RWPE2 (cell line): ENCODE data around the gene PRRC2C.

Source experiments
- ATAC-seq: fragments of 200-7000 bp; cut with Tn5 transposase; 3 replicates; pipeline ENCODE4 v1.9.1; 2021; ENCODE audit warnings: low read depth
- DNase-seq: peaks from one replicate; pipeline ENCODE4 v3.0.0-alpha.2; 2020; ENCODE audit warnings: low spot score
- H3K27ac ChIP-seq: fragments of 450-650 bp; 2 replicates; pipeline ENCODE4 v1.5.1; 2017; ENCODE audit warnings: mild to moderate bottlenecking; ENCODE audit not compliant: poor library complexity, severe bottlenecking
- H3K27me3 ChIP-seq: fragments of 250-450 bp; sonication (Bioruptor Pico); 2 replicates; pipeline ENCODE4 v1.5.1; 2021; ENCODE audit warnings: mild to moderate bottlenecking, moderate library complexity; ENCODE audit not compliant: insufficient read depth, poor library complexity, severe bottlenecking
- H3K36me3 ChIP-seq: fragments of 250-450 bp; sonication (Bioruptor Pico); 2 replicates; pipeline ENCODE4 v1.5.1; 2020; ENCODE audit warnings: low read depth, mild to moderate bottlenecking, moderate library complexity
- H3K4me1 ChIP-seq: fragments of 250-450 bp; sonication (Bioruptor Pico); 2 replicates; pipeline ENCODE4 v1.5.1; 2021; ENCODE audit warnings: mild to moderate bottlenecking, moderate library complexity; ENCODE audit not compliant: insufficient read depth, poor library complexity, severe bottlenecking
- H3K4me3 ChIP-seq: fragments of 250-450 bp; sonication (Bioruptor Pico); 2 replicates; pipeline ENCODE4 v1.5.1; 2021; ENCODE audit warnings: mild to moderate bottlenecking, moderate library complexity; ENCODE audit not compliant: severe bottlenecking
- H3K9me3 ChIP-seq: fragments of 250-450 bp; sonication (Bioruptor Pico); 2 replicates; pipeline ENCODE4 v1.5.1; 2021; ENCODE audit warnings: mild to moderate bottlenecking, moderate library complexity; ENCODE audit not compliant: severe bottlenecking
- TF ChIP-seq, protein P1 (sequence below): fragments of 450-650 bp; IDR thresholded peaks from one replicate; pipeline ENCODE4 v1.5.1; 2017; ENCODE audit warnings: mild to moderate bottlenecking, moderate library complexity; ENCODE audit not compliant: poor library complexity, severe bottlenecking

Gene PRRC2C

DNA sequence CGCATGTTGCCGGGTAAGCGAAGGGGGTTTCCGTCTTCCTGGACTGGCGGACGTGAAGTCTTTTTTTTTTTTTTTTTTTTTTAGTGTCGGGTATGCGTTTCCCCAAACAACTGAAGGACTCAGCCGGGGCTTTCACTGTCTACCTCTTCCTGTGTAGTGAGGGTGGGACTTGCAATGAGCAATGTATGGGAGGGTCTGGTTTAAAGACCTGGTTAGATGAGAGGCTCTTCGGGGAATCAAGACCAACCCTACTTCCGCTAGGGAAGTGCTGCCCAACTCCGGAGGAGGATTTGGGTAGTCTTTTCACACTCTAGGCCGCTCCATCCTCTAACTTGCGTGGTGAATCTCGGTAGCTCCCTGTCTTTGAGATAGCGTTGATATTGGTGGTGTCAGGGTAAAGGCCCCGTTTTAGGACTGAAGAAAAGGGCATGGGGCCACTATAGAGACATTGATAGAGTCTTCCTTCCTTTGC is 754 bp downstream of the PRRC2C start:
- ATAC-seq (peak; percentile 69), DNase-seq (no peak)

DNA sequence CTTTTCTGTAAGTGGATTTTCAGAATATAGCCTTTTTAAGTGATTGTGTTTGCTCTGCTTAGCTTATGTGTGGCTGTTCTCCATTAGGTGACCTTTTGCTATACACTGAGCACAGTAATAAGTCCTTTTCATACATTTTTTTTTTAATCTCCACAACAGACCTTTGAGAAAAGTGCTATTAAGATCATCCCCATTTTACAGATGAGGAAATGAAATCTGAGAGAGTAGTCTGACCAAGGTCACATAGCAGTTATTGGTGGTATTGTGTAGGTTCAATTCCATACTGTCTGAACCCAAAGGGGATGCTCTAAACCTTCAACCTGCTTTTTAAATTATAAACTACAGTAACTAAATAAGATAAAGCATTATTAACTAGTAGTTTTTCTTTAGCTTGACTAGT is 1.7 kb downstream of the PRRC2C start:
- Histone ChIP-seq H3K36me3 (peaks cover 31% of the 10 kb centered on the region), H3K27ac (no peak overlapping the region), H3K4me1 (peaks cover 26% of the 10 kb centered on the region), H3K9me3 (no peaks in the 10 kb centered on the region), H3K27me3 (no peaks in the 10 kb centered on the region), H3K4me3 (peak overlapping the region; percentile 87)
- TF ChIP-seq, protein P1, sequence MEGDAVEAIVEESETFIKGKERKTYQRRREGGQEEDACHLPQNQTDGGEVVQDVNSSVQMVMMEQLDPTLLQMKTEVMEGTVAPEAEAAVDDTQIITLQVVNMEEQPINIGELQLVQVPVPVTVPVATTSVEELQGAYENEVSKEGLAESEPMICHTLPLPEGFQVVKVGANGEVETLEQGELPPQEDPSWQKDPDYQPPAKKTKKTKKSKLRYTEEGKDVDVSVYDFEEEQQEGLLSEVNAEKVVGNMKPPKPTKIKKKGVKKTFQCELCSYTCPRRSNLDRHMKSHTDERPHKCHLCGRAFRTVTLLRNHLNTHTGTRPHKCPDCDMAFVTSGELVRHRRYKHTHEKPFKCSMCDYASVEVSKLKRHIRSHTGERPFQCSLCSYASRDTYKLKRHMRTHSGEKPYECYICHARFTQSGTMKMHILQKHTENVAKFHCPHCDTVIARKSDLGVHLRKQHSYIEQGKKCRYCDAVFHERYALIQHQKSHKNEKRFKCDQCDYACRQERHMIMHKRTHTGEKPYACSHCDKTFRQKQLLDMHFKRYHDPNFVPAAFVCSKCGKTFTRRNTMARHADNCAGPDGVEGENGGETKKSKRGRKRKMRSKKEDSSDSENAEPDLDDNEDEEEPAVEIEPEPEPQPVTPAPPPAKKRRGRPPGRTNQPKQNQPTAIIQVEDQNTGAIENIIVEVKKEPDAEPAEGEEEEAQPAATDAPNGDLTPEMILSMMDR = no peak
- ATAC-seq = no peak
- DNase-seq = no peak

More for the DNA sequence above, 754 bp downstream of the PRRC2C start:
- Histone ChIP-seq H3K4me3 (peak overlapping the region; percentile 87), H3K27ac (peak overlapping the region; percentile 87), H3K27me3 (no peaks in the 10 kb centered on the region), H3K4me1 (peaks cover 26% of the 10 kb centered on the region), H3K9me3 (no peaks in the 10 kb centered on the region), H3K36me3 (peaks cover 22% of the 10 kb centered on the region)
- TF ChIP-seq, protein P1 = no peak

DNA sequence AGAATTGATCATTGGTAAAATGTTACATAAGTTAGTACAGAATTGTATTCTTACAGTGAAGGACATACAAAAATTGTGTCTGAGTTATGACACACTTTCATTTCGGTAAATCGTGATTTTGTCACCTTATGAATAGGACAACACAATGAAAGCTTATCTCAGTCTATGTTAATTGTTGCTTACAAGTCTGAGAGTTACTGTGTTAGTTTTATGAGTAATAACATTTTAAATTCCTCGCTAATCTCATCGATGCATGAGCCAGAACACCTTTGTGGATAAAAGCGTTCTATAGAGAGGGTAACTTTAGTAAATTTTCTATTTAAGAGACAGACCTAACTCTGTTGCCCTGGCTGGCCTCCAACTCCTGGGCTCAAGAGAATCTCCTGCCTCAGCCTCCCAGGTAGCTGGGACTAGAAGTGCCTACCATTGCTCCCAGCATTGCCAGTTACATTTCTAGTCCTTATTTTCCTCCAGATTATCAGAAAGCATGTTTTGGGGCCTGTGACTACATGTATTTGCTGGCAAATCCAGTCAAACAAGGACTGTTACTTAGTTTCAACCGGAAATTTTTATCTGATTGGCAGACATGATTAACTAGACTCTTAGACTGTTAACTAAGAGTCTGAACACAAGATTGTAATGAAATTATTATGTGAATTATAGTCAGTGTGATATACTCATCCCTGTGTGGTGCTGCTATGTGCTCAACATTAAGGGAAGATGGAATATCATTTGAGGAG is 3.0 kb downstream of the PRRC2C start:
- H3K27me3 ChIP-seq = no peaks in the 10 kb centered on the region
- H3K9me3 ChIP-seq = no peaks in the 10 kb centered on the region
- peak overlapping the region; percentile 31 for H3K27ac ChIP-seq
- H3K4me3 ChIP-seq = peak overlapping the region; percentile 2
- peaks cover 34% of the 10 kb centered on the region for H3K36me3 ChIP-seq
- TF ChIP-seq, protein P1 = no peak
- peaks cover 26% of the 10 kb centered on the region for H3K4me1 ChIP-seq
- ATAC-seq (no peak), DNase-seq (no peak)

DNA sequence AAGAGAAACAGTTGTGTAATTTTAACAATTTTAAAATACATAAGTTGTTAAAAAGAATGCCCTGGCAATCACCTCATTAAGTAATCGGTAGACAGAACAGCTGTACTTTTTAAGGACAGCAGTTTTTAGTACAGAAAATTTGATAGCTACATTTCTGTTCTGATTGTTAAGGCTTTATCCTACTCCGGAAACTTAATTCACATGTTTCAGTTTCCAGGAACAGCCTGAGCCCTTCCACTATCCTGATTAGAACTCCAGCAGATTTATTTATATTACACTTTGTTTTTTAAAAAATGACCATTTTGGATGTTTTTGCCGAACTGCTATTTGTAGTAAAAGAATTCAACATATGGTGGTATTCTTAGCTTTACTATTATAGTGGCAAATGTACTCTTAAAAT is 8.7 kb downstream of the PRRC2C start:
- Histone ChIP-seq H3K27me3 (no peaks in the 10 kb centered on the region), H3K4me1 (peaks cover 2% of the 10 kb centered on the region), H3K4me3 (no peak overlapping the region), H3K36me3 (peaks cover 48% of the 10 kb centered on the region), H3K9me3 (no peaks in the 10 kb centered on the region), H3K27ac (no peak overlapping the region)
- DNase-seq (no peak), ATAC-seq (no peak)
- TF ChIP-seq, protein P1 = no peak

DNA sequence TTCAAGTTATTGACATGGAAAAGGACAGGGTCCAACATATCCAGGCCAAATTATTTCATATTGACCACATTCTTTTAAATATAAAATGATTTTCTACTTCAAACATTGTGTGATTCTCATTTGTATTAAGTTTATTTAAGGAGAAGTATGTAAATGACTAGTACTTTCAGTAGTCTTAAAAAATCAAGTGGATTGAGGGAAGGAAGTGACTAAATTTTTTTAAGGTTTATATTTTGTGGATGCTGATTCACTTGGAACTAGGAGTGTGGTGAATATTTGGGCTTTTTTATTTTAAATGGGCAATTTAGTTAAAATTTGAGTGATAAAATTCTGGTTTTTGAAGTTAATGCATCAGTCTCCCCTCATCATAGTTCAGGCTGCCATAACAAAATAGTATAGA is 10.1 kb downstream of the PRRC2C start:
- H3K4me3 ChIP-seq = no peak overlapping the region
- no peak for DNase-seq
- TF ChIP-seq, protein P1 = no peak
- peaks cover 45% of the 10 kb centered on the region for H3K36me3 ChIP-seq
- no peaks in the 10 kb centered on the region for H3K9me3 ChIP-seq
- H3K27me3 ChIP-seq = no peaks in the 10 kb centered on the region
- H3K27ac ChIP-seq = no peak overlapping the region
- ATAC-seq = no peak
- H3K4me1 ChIP-seq = no peaks in the 10 kb centered on the region
